NB4 (cell line): ENCODE measurements around the gene STX1A.
"Not testable (repeated sequence)": the region's sequence is repeated elsewhere in the genome, so short reads cannot be mapped to it uniquely, and the experiment has no call there.

ENCODE experiments used
- DNase-seq: peaks from one replicate; pipeline ENCODE4 v3.0.0; 2010; ENCODE audit warnings: low read depth
- H3K4me3 ChIP-seq: one replicate; pipeline ENCODE4 v1.5.1; 2011; ENCODE audit warnings: mild to moderate bottlenecking, low read depth, low read length, moderate library complexity
- CTCF ChIP-seq: IDR thresholded peaks from one replicate; pipeline ENCODE4 v1.5.1; 2012; ENCODE audit warnings: low read depth, low read length
- MAX ChIP-seq: IDR thresholded peaks from 2 replicates; pipeline ENCODE4 v1.6.1; 2011; ENCODE audit warnings: low read depth, low read length
- MYC ChIP-seq: IDR thresholded peaks from 2 replicates; pipeline ENCODE4 v1.6.1; 2011; ENCODE audit warnings: low read depth, low read length
- POLR2A ChIP-seq: IDR thresholded peaks from 2 replicates; pipeline ENCODE4 v1.6.1; 2011; ENCODE audit warnings: mild to moderate bottlenecking; ENCODE audit not compliant: insufficient read length; ENCODE audit errors: extremely low read depth

The STX1A gene

GRCh38 chr7:73679709-73680108 is 39.8 kb downstream of the STX1A start:
- DNase-seq: no peak
- TF ChIP-seq POLR2A: no peak
- TF ChIP-seq MAX: no peak
- no peak for TF ChIP-seq CTCF
- no peak for TF ChIP-seq MYC
- H3K4me3 ChIP-seq: no peak overlapping the region

DNA sequence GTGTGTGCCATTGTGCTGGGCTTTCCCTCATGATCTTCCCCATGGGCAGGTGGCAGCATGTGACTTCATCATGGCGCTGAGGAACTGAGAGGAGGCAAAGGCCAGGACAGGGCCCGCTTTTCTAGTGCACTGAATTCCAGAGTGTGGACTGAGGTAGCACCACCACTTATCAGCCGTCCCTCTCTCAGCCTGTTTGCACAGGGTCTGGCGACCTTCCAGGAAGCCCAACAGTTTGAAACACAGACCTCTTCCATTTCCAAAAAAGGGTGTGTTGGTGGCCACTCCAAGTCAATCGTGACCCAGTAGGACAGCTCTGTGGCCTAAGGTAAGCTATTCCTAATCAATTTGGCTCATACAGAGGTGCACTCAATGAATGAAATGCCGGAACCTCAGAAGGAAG is 40.6 kb downstream of the STX1A start:
- no peak for DNase-seq
- TF ChIP-seq CTCF (no peak), MAX (no peak), MYC (no peak)
- no peak overlapping the region for H3K4me3 ChIP-seq

DNA sequence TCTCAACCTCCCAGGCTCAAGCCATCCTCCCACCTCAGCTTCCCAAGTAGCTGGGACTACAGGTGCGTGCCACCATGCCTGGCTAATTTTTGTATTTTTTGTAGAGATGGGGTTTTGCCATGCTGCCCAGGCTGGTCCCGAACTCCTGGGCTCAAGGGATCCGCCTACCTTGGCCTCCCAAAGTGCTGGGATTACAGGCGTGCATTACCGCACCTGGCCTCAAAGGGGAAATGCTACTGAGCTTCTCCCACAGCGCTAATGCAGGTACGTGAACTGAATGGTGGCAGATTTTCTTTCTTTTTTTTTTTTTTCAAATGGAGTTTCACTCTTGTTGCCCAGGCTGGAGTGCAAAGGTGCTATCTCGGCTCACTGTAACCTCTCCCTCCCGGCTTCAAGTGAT is 43.4 kb downstream of the STX1A start:
- not testable (repeated sequence) for DNase-seq, H3K4me3 ChIP-seq

- H3K4me3 ChIP-seq: no peak overlapping the region
- TF ChIP-seq MYC (no peak), MAX (no peak), CTCF (no peak), POLR2A (no peak)
- DNase-seq: no peak
These were observed 44.9 kb downstream of the STX1A start for GRCh38 chr7:73674468-73675124.

- no peak overlapping the region for H3K4me3 ChIP-seq
- no peak for DNase-seq
- TF ChIP-seq CTCF (no peak), MYC (no peak), MAX (no peak), POLR2A (no peak)
These were observed 47.5 kb downstream of the STX1A start for GRCh38 chr7:73671857-73672445.

- no peak for TF ChIP-seq MAX
- TF ChIP-seq MYC: no peak
- no peak for TF ChIP-seq POLR2A
- TF ChIP-seq CTCF: no peak
- no peak for DNase-seq
- H3K4me3 ChIP-seq: no peak overlapping the region
These were observed 48.2 kb downstream of the STX1A start for GRCh38 chr7:73671322-73671661.
